ENCODE results near the gene STARD13.

GRCh38 chr13:33191425-33192210 is 93.9 kb downstream of the STARD13 start:
- TF ChIP-seq CTCF (IDR thresholded peaks at IDR 0.05; ENCODE audit: low read depth, low read length, missing input control) (no peak), ZBTB33 (IDR thresholded peaks at IDR 0.05) (no peak), REST (IDR thresholded peaks at IDR 0.05) (no peak), JUND (IDR thresholded peaks at IDR 0.05) (no peak), RXRA (IDR thresholded peaks at IDR 0.05) (no peak), GABPA (IDR thresholded peaks at IDR 0.05 in 1 of 2, conservative IDR thresholded peaks at IDR 0.05 in 1 of 2) (no peak)

All from liver (tissue), 3 donors.